ENCODE results near the gene SLC2A6. TPM values are rescaled to one million over a fixed set of nuclear protein-coding genes. Genes with fewer than 3 reads are reported as not detected.

SLC2A6 gene
- total RNA-seq, 1 experiment from 2014 or later = 14.6 TPM

GRCh38 chr9:133496861-133497842 is 18.3 kb upstream of the SLC2A6 start:
- no peak for DNase-seq (ENCODE audit: low read depth)

- DNase-seq (ENCODE audit: low read depth) = no peak
Observed at GRCh38 chr9:133495327-133496293, 16.7 kb upstream of the SLC2A6 start.

DNA sequence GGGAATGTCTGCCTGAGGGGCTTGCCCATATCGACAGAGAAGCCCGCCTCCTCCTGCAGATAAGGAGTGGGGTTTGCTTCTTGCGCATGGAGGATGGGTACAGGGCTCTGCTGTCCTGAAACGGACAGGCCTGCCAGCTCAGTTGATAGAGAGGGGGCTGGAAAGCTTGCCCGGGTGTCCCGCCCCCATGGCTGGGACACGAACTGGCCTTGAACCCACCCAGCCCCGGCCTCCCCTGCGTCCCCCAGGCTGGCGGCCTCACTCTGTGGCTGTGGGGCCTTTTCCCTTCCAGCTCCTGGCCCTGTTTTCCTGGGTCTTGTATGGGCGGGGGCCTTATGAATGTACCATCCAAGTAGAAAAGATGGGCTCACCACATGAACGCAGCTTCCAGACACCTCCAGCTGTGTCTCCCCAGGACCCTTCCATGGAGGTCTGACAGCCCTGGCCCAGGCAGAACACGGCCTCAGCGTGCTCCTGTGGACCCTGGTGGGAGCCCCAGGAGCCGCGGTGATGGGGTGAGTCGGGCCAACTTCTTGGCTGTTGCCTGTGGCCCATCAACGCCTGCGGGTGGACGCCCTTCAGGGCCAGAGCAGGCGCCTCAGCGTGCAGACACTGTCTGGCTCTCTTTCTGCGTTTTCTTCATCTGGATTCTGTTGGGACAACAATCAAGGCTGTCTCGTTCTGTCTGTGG is 15.9 kb upstream of the SLC2A6 start:
- no peak for DNase-seq (ENCODE audit: low read depth)

DNA sequence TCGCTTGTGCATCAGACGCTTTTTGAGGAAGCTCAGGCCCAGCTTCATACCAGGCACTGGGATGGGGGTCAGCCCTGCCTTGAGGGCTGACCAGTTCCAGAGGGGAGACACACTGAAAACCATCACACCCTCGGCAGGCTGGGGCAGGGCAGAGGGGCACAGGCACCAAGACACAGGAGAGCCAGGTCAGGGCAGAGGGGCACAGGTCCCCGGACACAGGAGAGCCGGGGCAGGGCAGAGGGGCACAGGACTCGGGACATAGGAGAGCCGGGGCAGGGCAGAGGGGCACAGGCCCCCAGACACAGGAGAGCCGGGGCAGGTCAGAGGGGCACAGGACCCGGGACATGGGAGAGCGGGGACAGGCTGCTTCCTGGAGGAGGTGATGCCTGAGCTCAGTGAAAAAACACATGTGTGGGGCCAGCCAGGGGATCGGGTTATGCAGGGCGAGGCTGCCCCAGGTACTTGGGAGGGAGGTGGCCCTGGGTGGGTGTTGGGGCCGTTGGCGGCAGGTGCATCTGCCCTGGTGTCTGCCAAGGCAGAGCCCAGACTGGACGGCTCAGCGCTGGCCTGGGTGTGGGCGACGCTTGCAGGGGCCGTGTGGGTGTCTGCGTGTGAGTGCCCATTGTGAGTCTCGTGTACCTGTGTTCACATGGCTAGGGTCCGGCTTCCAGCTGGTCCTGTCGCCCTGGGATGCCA is 15.1 kb upstream of the SLC2A6 start:
- no peak for DNase-seq (ENCODE audit: low read depth)

- DNase-seq (ENCODE audit: low read depth) = no peak
Observed at GRCh38 chr9:133493428-133493827, 14.5 kb upstream of the SLC2A6 start.

GRCh38 chr9:133492061-133493021 is 13.4 kb upstream of the SLC2A6 start:
- DNase-seq (ENCODE audit: low read depth) = peak; percentile 70

- DNase-seq (ENCODE audit: low read depth) = no peak
Observed at GRCh38 chr9:133491656-133491925, 12.7 kb upstream of the SLC2A6 start.

DNA sequence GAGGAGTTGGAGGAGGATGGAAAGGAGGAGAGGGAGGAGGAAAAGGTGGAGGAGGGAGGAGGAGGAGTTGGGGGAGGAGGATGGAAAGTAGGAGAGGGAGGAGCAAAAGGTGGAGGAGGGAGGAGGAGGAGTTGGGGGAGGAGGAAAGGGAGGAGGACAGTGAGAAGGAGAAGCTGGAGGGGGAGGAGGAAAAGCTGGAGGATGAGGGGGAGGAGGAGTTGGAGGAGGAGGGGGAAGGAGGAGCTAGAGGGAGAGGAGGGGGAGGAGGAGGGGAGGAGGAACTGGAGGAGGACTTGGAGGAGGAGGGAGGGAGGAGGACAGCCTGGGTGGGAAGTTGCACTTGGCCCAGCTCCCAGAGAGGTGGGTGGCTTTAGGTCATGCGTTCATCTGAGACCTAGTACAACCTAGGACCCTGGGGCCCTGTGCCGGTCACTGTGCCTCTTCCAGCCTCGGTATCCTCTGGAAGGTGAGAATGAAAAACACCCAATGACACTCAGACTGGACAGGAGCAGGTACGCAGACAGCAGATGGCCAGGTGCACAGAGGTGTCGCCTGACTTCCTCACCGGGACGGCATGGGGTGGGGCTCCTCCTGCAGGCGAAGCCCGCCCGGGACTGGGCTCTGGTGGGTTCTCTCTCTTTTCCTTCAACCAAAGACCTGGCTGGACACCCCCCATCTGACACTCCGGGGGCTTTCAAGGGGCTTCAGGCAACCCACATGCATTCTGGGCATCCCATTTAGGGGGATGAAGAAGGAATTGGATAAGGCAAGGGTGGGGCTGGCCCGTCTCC is 12.2 kb upstream of the SLC2A6 start:
- no peak for DNase-seq (ENCODE audit: low read depth)

DNA sequence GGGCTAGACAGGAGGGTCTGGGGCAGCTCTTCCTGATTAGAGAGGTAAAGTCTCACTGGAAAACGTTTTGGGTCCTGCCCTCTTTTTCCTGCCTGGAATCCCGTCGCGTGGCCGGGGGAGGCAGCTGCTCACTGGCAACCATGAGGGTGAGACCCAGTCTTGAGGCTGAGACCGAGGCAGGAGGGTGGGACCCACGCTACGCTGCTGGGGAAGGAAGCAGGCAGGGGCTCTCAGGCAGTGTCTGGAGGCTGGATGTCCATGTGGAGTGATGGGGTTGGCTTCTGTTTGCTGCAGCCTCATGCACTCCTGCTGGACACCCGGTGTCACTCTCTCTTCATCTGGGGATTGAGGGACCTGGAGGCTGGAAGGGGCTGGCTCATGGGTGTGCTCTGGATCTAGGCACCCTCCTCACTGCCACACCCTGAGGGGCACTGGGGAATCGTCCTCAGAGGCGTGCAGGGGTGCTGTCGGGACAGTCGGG is 11.3 kb upstream of the SLC2A6 start:
- peak; percentile 20 for DNase-seq (ENCODE audit: low read depth)

DNA sequence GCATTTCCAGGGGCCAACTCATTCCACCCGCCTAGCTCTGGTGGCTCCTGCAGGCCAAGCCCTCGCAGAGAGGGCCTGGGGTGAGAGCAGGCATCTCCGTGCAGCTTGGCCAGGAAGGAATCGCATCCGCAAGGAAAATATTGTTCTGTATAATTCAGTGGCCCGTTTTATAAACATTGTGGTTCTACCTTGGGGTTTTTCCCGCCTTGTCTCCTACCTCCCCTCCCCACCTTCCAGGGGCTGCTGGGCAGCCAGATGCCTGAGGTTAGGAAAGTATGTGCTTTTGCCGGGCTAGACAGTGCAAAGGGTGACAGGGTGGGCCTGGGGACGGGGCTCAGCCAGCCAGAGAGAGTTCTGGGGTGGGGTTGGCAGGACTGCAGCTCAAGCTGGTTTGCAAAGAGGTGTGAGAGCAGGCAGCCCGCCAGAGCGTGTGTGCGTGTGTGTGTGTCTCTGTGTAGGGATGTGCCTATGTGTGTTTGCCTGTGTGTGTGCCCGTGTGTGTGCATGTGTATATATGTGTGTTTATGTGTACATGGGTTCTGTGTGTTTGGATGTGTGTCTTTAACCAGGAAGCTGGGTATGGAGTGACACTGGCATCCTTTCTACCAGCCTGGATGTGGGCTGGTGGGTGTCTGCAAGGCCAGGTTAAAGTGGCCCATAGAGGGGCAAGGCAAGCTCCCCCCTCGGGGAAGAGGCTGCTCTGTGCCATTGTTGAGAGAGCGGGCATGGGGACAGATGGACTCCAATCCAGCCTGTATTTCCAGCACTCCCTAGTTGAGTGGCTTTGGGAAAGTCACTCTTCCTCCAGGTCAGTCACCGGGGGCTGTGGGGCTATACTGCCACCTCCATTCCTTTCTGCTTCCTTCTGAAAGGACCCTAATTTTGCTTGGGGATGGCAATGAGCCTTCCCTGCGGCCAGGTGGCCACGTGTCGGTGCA is 10.6 kb upstream of the SLC2A6 start:
- peak; percentile 83 for DNase-seq (ENCODE audit: low read depth)

DNA sequence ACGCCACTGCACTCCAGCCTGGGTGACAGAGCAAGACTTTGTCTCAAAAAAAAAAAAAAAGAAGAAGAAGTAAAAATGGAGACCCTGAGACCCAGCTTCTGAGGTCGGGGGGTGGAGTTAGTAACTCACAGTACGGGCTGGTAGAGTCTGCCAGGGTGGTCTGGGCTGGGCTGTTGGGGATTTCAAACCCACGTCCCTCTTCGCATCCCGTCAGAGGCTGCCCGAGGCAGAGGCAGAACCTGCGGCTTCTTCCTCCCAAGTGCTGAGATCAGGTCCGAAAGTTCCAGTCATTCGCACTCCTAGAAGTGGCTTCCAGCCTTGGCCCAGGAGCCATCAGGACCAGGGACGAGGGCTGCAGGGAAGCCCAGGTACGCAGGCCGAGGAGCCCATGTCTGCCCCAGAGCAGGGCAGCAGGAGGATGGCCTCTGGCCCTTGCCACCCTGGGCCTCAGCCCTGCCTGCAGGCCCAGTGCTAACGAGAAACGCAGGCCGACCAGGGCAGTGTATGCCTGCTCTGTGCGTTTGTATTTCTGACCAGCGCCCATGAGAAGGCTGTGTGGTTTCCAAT is 9.9 kb upstream of the SLC2A6 start:
- DNase-seq (ENCODE audit: low read depth) = no peak

DNA sequence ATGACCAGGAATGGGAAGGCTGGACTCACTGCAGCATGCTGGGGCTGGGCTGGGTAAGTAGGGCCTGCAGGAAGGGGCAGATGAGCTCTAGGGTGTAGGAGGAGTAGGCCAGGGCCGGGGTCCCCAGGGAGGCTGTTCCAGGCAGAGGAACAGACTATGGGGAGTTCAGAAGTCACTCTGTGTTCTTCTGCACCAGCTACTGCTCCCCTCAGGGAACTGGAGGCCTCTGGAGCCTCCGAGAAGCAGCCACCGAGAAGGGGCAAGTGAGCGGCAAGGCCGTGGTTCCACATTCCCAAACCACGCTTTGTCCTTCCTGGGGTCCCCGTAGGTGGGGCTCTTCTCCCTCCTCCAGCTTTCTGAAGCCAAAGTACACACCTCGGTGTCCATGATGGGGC is 8.4 kb upstream of the SLC2A6 start:
- DNase-seq (ENCODE audit: low read depth) = no peak

- DNase-seq (ENCODE audit: low read depth) = no peak
Observed at GRCh38 chr9:133485531-133486260, 6.8 kb upstream of the SLC2A6 start.

- DNase-seq (ENCODE audit: low read depth) = no peak
Observed at GRCh38 chr9:133484671-133485437, 6.0 kb upstream of the SLC2A6 start.

DNA sequence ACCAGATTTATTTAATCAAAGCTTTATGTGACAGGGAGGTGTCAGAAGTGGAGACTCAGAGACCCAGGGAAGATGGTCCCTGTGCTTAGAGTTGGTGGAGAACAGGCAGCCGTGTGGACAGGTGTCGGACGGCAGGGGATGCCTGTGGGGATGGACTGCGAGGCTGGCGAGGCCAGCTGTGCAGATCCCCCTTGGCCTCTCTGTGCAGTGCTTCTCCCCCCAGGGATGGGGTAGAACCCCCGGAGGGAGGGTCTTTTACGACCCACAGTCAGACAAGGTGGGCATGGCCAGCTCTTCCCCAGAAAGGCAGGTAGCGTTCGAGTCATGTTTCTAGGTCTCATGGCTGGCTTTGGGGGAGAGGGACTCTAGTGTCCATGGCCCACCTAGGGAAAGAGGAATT is 4.7 kb upstream of the SLC2A6 start:
- DNase-seq (ENCODE audit: low read depth) = no peak
